Right cardiac atrium (tissue), 5 donors: ENCODE data around the gene TMEM132E. TPM values are rescaled to one million over a fixed set of nuclear protein-coding genes. Genes with fewer than 3 reads are reported as not detected.

Source experiments
- ATAC-seq, 2 donors: fragments of 200-7000 bp; cut with Tn5 transposase; one replicate each; pipeline versions ENCODE4 v1.8.0 to v1.9.1; 2020; ENCODE audit warnings: moderate library complexity in 2 of 2, mild to moderate bottlenecking in 1 of 2
- DNase-seq, 3 donors: peaks; one replicate each; pipeline ENCODE4 v3.0.0-alpha.2; 2020
- H3K27ac ChIP-seq: one replicate; pipeline ENCODE4 v1.5.1; 2013; ENCODE audit warnings: mild to moderate bottlenecking, low read length, control low read depth, moderate library complexity
- H3K27me3 ChIP-seq: one replicate; pipeline ENCODE4 v1.6.1; 2013; ENCODE audit not compliant: control insufficient read depth, insufficient read depth
- H3K4me1 ChIP-seq: one replicate; pipeline ENCODE4 v1.6.1; 2013; ENCODE audit warnings: low read length; ENCODE audit not compliant: control insufficient read depth, insufficient read depth
- H3K4me3 ChIP-seq: one replicate; pipeline ENCODE4 v1.5.1; 2013; ENCODE audit warnings: low read length, control low read depth
- H3K9me3 ChIP-seq: one replicate; pipeline ENCODE4 v1.6.1; 2013; ENCODE audit warnings: low read length; ENCODE audit not compliant: control insufficient read depth
- WGBS: extraction: QIAGEN DNeasy Blood & Tissue Kit; methylation state at CpG from one replicate; pipeline ENCODE4 v1.1.7; 2013; 5-methylcytosine and 5-hydroxymethylcytosine counted together
- intact Hi-C, 4 donors: fragments of 100-400 bp; cut with DNase I; formaldehyde crosslinking; loops; one replicate each; pipeline versions ENCODE4 v1.11.0 to v1.14.0; 2022 to 2023
- polyA plus RNA-seq: library from polyadenylated mRNA; stranded (reverse); fragments of 200-250 nt; gene quantifications from one replicate; pipeline ENCODE4 v1.2.3, GENCODE V29; 2013
- total RNA-seq, 4 donors: library from RNA; stranded (reverse); fragmentation: NEBNext Ultra II Directional; extraction: Animal tissue kit (Norgen Biotek cat#: 25700); gene quantifications; one replicate each; pipeline ENCODE4 v1.2.1, GENCODE V29; 2021
- donor health status: healthy with polysubstance abuse.
- donor health status: DM: no; HTN: yes; CAD: no.
- donor health status: DM: no; HTN: no; CAD: no.
- donor health status: DM: no; HTN: yes; CAD: no; lungs with severe emphysema.
- donor health status: DM: yes; HTN: yes; CAD: no.

Gene TMEM132E
- total and polyA plus RNA-seq, 5 donors, result 0.06 to 0.35 (median 0.16) TPM

- intact Hi-C loops, result loop anchor here in 3 of 4 donors (5.0 to 10.0 kb wide), 3 partner anchors 85 to 95 kb away; no protein-coding TSS in a partner anchor
- H3K9me3 ChIP-seq, result no peaks in the 10 kb centered on the region
- 56% methylated on average over 6 of the region's 6 CpGs for WGBS
- H3K27me3 ChIP-seq, result peaks cover 2% of the 10 kb centered on the region
- H3K4me3 ChIP-seq, result no peak overlapping the region
- no peak overlapping the region for H3K27ac ChIP-seq
- DNase-seq, result no peak
- ATAC-seq, result no peak
- no peaks in the 10 kb centered on the region for H3K4me1 ChIP-seq
These were observed 29.4 kb upstream of the TMEM132E start for GRCh38 chr17:34549966-34550365.

- intact Hi-C loops, result no loop called here
- no peaks in the 10 kb centered on the region for H3K4me1 ChIP-seq
- no peaks in the 10 kb centered on the region for H3K9me3 ChIP-seq
- DNase-seq (no peak), ATAC-seq (no peak)
- H3K4me3 ChIP-seq, result no peak overlapping the region
- 77% methylated on average over 4 of the region's 4 CpGs for WGBS
- no peak overlapping the region for H3K27ac ChIP-seq
- H3K27me3 ChIP-seq, result no peaks in the 10 kb centered on the region
These were observed 25.5 kb upstream of the TMEM132E start for GRCh38 chr17:34553907-34554306.

DNA sequence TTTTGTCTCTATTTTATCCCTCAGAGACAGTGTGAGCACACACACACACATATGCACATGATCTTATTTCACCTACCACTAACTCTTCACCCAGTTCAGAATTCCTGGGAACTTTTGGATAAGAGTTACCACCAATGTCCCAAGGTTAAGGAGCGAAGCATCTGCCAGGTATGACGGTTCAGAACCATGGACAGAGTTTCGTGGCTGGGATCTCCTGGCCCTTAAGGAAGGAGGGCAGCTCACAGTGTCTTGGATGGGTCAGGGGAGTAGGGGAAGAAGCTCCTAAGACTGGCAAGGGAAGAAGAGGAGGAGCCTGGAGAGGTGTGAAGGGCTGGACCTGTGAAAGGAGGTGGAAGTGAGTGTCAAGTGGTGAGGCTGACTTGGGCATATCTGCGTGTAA, 23.0 kb upstream of the TMEM132E start:
- 13% methylated on average over 4 of the region's 4 CpGs for WGBS

DNA sequence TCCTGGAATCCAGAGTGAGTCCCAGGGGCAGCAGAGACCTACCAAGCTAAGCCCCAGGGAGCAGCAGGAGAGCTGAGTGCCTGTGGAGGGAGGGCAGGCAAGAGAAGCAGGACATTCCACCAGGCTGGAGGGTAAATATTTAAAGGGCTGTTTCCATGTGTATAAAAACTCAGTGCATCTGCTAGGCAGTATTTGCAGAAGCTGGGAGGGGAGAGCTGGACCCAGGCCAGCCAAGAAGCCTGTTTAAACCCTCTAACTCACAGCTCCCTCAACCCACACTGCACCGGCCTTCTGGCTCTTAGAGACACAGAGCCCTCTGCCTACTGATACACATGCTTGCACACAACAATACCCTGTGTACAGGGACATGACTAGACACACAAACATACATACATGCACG, 22.5 kb upstream of the TMEM132E start:
- no peaks in the 10 kb centered on the region for H3K4me1 ChIP-seq
- H3K27ac ChIP-seq, result no peak overlapping the region
- intact Hi-C loops, result no loop called here
- DNase-seq (no peak), ATAC-seq (no peak)
- no peaks in the 10 kb centered on the region for H3K9me3 ChIP-seq
- WGBS, result 71% methylated on average over 2 of the region's 2 CpGs
- no peak overlapping the region for H3K4me3 ChIP-seq
- peaks cover 4% of the 10 kb centered on the region for H3K27me3 ChIP-seq

More for the DNA sequence above, 23.0 kb upstream of the TMEM132E start:
- Histone ChIP-seq H3K9me3 (no peaks in the 10 kb centered on the region), H3K27ac (no peak overlapping the region), H3K4me3 (no peak overlapping the region), H3K4me1 (no peaks in the 10 kb centered on the region), H3K27me3 (peaks cover 4% of the 10 kb centered on the region)
- no peak for ATAC-seq
- DNase-seq, result no peak
- intact Hi-C loops, result no loop called here

DNA sequence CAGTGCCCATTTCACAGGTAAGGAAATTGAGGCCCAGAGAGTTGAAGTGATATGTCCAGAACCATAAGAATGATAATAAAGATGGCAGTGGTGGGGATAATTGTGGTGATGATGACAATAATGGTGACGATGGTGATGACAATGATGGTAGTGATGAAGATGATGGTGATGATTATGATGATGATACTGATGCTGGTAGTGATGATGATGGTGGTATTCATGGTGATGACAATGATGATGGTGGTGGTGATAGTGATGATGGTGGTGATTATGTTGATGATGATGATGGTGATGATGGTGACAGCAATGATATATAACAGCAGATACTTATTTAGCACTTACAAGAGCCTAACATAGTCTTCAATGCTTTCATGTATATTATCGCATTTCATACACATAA, 18.1 kb upstream of the TMEM132E start:
- peaks cover 8% of the 10 kb centered on the region for H3K27me3 ChIP-seq
- no peak overlapping the region for H3K4me3 ChIP-seq
- DNase-seq (no peak), ATAC-seq (no peak)
- intact Hi-C loops, result no loop called here
- H3K4me1 ChIP-seq, result no peaks in the 10 kb centered on the region
- 67% methylated on average over 2 of the region's 2 CpGs for WGBS
- no peaks in the 10 kb centered on the region for H3K9me3 ChIP-seq
- no peak overlapping the region for H3K27ac ChIP-seq

GRCh38 chr17:34562387-34562786, 17.0 kb upstream of the TMEM132E start:
- no peak for DNase-seq
- Histone ChIP-seq H3K9me3 (no peaks in the 10 kb centered on the region), H3K27ac (no peak overlapping the region), H3K4me1 (no peaks in the 10 kb centered on the region), H3K27me3 (peaks cover 8% of the 10 kb centered on the region), H3K4me3 (no peak overlapping the region)
- 38% methylated on average over 2 of the region's 2 CpGs for WGBS
- ATAC-seq, result no peak
- intact Hi-C loops, result no loop called here

GRCh38 chr17:34565713-34566112, 13.7 kb upstream of the TMEM132E start:
- Histone ChIP-seq H3K4me3 (no peak overlapping the region), H3K9me3 (no peaks in the 10 kb centered on the region), H3K4me1 (no peaks in the 10 kb centered on the region), H3K27ac (no peak overlapping the region), H3K27me3 (peaks cover 4% of the 10 kb centered on the region)
- DNase-seq (no peak), ATAC-seq (no peak)
- WGBS, result 68% methylated on average over 1 of the region's 1 CpG
- intact Hi-C loops, result no loop called here

GRCh38 chr17:34566201-34566600, 13.2 kb upstream of the TMEM132E start:
- Histone ChIP-seq H3K27ac (no peak overlapping the region), H3K9me3 (no peaks in the 10 kb centered on the region), H3K27me3 (peaks cover 4% of the 10 kb centered on the region), H3K4me1 (no peaks in the 10 kb centered on the region), H3K4me3 (no peak overlapping the region)
- intact Hi-C loops, result no loop called here
- DNase-seq (no peak), ATAC-seq (no peak)
- 83% methylated on average over 4 of the region's 4 CpGs for WGBS

- ATAC-seq (no peak), DNase-seq (no peak)
- WGBS, result 73% methylated on average over 2 of the region's 2 CpGs
- no peaks in the 10 kb centered on the region for H3K9me3 ChIP-seq
- H3K27ac ChIP-seq, result no peak overlapping the region
- H3K4me3 ChIP-seq, result no peak overlapping the region
- H3K4me1 ChIP-seq, result no peaks in the 10 kb centered on the region
- peaks cover 4% of the 10 kb centered on the region for H3K27me3 ChIP-seq
- intact Hi-C loops, result no loop called here
These were observed 12.5 kb upstream of the TMEM132E start for GRCh38 chr17:34566873-34567272.

DNA sequence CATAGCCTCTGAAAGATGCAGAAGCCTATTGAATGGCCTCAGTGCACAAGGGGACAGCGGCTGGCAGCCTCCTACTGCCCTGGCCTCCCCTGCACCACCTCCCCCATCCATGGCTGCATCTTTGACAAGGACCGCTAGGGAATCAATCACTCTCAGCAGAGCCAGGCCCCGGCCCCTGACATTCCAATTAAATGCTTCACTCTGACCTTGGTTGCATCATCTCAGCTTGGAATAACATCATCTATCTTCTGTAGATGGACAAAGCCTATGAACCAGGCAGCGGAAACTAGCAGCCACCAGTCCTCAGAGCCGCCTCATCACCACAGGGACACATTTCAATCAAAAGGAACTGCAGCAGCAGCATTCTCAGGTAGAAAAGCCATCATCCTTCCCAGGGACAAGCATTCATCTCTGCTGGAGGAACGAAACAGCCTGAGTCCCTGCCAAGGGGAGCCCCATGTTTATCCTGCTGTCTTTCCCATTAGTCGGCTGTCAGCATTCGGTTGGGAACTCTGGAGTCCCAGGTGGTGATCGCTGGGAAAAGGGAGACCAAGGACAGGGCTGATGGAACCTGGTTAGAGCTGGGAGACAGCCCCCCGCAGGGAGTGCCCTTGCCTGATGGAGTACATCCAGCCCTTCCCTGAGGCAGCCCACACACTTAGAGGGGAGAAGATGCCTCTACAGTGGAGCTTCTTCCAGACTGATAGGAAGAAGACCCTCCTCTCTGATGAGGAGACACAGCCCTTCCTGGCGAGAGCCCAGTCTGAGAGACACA, 11.5 kb upstream of the TMEM132E start:
- DNase-seq, result no peak
- WGBS, result 29% methylated on average over 11 of the region's 11 CpGs

DNA sequence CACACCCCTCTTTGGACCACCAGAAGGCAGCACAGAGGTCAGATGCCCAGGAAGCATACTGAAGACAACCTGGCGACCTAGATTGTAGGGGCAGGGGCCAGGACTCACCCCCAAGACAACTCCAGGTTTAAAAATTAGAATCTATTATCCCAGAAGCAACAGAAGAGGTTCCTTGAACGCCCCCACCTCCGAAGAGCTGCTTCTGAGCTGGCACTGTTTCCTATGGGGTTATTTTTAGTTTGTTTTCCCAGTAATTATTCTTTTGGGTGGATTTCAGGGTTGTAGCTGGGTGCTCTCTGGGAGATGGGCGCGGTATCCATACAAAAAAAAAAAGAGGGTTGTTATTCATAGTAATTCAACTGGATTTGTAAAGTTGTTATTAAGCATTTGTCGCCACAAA, 10.4 kb upstream of the TMEM132E start:
- Histone ChIP-seq H3K27ac (no peak overlapping the region), H3K4me1 (no peaks in the 10 kb centered on the region), H3K9me3 (no peaks in the 10 kb centered on the region), H3K27me3 (no peaks in the 10 kb centered on the region), H3K4me3 (no peak overlapping the region)
- intact Hi-C loops, result no loop called here
- DNase-seq, result no peak
- ATAC-seq, result no peak
- 68% methylated on average over 6 of the region's 6 CpGs for WGBS

More for the DNA sequence above, 11.5 kb upstream of the TMEM132E start:
- ATAC-seq, result no peak
- no peaks in the 10 kb centered on the region for H3K27me3 ChIP-seq
- H3K27ac ChIP-seq, result no peak overlapping the region
- no peaks in the 10 kb centered on the region for H3K9me3 ChIP-seq
- H3K4me1 ChIP-seq, result no peaks in the 10 kb centered on the region
- no peak overlapping the region for H3K4me3 ChIP-seq
- intact Hi-C loops, result no loop called here

DNA sequence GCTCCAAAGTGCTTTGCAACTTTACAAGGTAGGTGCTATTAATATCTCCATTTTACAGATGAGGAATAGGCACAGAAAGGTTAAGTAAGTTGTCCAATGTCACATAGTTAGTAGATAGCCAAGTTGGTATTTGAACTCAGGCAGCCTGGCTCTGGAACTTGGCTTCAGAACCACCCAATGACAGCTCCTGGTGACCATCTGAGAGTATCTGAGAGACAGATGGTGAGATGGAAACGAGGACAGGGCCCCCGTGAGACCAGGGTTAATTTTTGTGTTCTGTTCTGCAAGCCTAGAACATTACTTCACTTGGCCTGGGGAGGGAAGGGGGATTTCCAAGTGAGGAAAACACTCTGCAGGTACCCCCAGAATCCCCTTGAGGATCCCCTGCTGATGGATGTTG, 9.8 kb upstream of the TMEM132E start:
- H3K4me1 ChIP-seq, result no peaks in the 10 kb centered on the region
- H3K27me3 ChIP-seq, result no peaks in the 10 kb centered on the region
- no peak overlapping the region for H3K27ac ChIP-seq
- DNase-seq (no peak), ATAC-seq (no peak)
- intact Hi-C loops, result no loop called here
- no peaks in the 10 kb centered on the region for H3K9me3 ChIP-seq
- 33% methylated on average over 2 of the region's 2 CpGs for WGBS
- no peak overlapping the region for H3K4me3 ChIP-seq
